Measurements from ENCODE around the gene CXCL8.

The CXCL8 gene

GRCh38 chr4:73732759-73733431 is 7.5 kb upstream of the CXCL8 start:
- no peak overlapping the region for H3K4me3 ChIP-seq (ENCODE audit: low read length)
- TF ChIP-seq CTCF (conservative IDR thresholded peaks at IDR 0.05; ENCODE audit: low read depth, low read length), result no peak
- DNase-seq (ENCODE audit: low read depth), result no peak

GRCh38 chr4:73734530-73735001 is 5.8 kb upstream of the CXCL8 start:
- no peak overlapping the region for H3K4me3 ChIP-seq (ENCODE audit: low read length)
- TF ChIP-seq CTCF (conservative IDR thresholded peaks at IDR 0.05; ENCODE audit: low read depth, low read length), result no peak
- DNase-seq (ENCODE audit: low read depth), result no peak

GRCh38 chr4:73735231-73735630 is 5.1 kb upstream of the CXCL8 start:
- no peak overlapping the region for H3K4me3 ChIP-seq (ENCODE audit: low read length)
- no peak for DNase-seq (ENCODE audit: low read depth)
- TF ChIP-seq CTCF (conservative IDR thresholded peaks at IDR 0.05; ENCODE audit: low read depth, low read length), result no peak

- no peak overlapping the region for H3K4me3 ChIP-seq (ENCODE audit: low read length)
- TF ChIP-seq CTCF (conservative IDR thresholded peaks at IDR 0.05; ENCODE audit: low read depth, low read length), result no peak
- no peak for DNase-seq (ENCODE audit: low read depth)
These were observed 821 bp downstream of the CXCL8 start for GRCh38 chr4:73741031-73741749.

GRCh38 chr4:73741750-73742489 is 1.6 kb downstream of the CXCL8 start:
- no peak overlapping the region for H3K4me3 ChIP-seq (ENCODE audit: low read length)
- no peak for TF ChIP-seq CTCF (conservative IDR thresholded peaks at IDR 0.05; ENCODE audit: low read depth, low read length)
- no peak for DNase-seq (ENCODE audit: low read depth)

GRCh38 chr4:73742490-73743160 is 2.3 kb downstream of the CXCL8 start:
- DNase-seq (ENCODE audit: low read depth), result no peak
- no peak for TF ChIP-seq CTCF (conservative IDR thresholded peaks at IDR 0.05; ENCODE audit: low read depth, low read length)
- no peak overlapping the region for H3K4me3 ChIP-seq (ENCODE audit: low read length)

Measured in retinal pigment epithelial cell (primary cell).